ENCODE data around the gene KIF4A. TPM values are rescaled to one million over a fixed set of nuclear protein-coding genes. Genes with fewer than 3 reads are reported as not detected.
A peak's percentile ranks its signal among the peaks of the same experiment; 100 is the strongest.

KIF4A gene
- total RNA-seq, 4 donors from 2014 or later, result 0.13 to 0.47 (median 0.17) TPM

- TF ChIP-seq CTCF (IDR thresholded peaks at IDR 0.05) (no peak), POLR2AphosphoS5 (IDR thresholded peaks at IDR 0.05) (no peak), EP300 (IDR thresholded peaks at IDR 0.05) (no peak), POLR2A (IDR thresholded peaks at IDR 0.05) (no peak)
- H3K4me1 ChIP-seq, result peaks cover 0 to 14% (median 0%) of the 10 kb centered on the region in 3 donors
- peak overlapping the region; percentile 66 to 71 for H3K4me3 ChIP-seq
- H3K36me3 ChIP-seq, result no peaks in the 10 kb centered on the region
- H3K27ac ChIP-seq, result peak overlapping the region in 3 of 4 donors; percentile 77 to 83 (median 79)
- no peak for ATAC-seq
- H3K9me3 ChIP-seq, result no peaks in the 10 kb centered on the region
- 79 to 89% methylated on average over 10 to 12 of the region's 15 CpGs for WGBS, 2 donors (ENCODE audit: low coverage in 1 of 2)
- no peaks in the 10 kb centered on the region for H3K27me3 ChIP-seq
Observed at GRCh38 chrX:70432936-70433847, 143.3 kb downstream of the KIF4A start.

- H3K27ac ChIP-seq, result peak overlapping the region; percentile 54 to 83 (median 78)
- H3K4me1 ChIP-seq, result peaks cover 0 to 14% (median 0%) of the 10 kb centered on the region in 3 donors
- ATAC-seq, result peak; percentile 76
- TF ChIP-seq EP300 (IDR thresholded peaks at IDR 0.05) (no peak), POLR2A (IDR thresholded peaks at IDR 0.05) (no peak), CTCF (IDR thresholded peaks at IDR 0.05) (peak; percentile 30 to 80 (median 70)), POLR2AphosphoS5 (IDR thresholded peaks at IDR 0.05) (no peak)
- no peaks in the 10 kb centered on the region for H3K36me3 ChIP-seq
- no peaks in the 10 kb centered on the region for H3K27me3 ChIP-seq
- peak overlapping the region; percentile 66 to 71 for H3K4me3 ChIP-seq
- no peaks in the 10 kb centered on the region for H3K9me3 ChIP-seq
- WGBS, 2 donors (ENCODE audit: low coverage in 1 of 2), result 43% methylated on average over 5 of the region's 37 CpGs; no CpG with 5 or more reads in 1 of the 2 donors
Observed at GRCh38 chrX:70433848-70434351, 144.0 kb downstream of the KIF4A start.

GRCh38 chrX:70434352-70434866 is 144.5 kb downstream of the KIF4A start:
- Histone ChIP-seq H3K36me3 (no peaks in the 10 kb centered on the region), H3K9me3 (no peaks in the 10 kb centered on the region), H3K4me3 (peak overlapping the region; percentile 66 to 71), H3K27me3 (no peaks in the 10 kb centered on the region), H3K27ac (peak overlapping the region; percentile 54 to 83 (median 78)), H3K4me1 (peaks cover 0 to 14% (median 0%) of the 10 kb centered on the region in 3 donors)
- peak; percentile 87 for ATAC-seq
- TF ChIP-seq POLR2AphosphoS5 (IDR thresholded peaks at IDR 0.05), result peak; percentile 34
- TF ChIP-seq EP300 (IDR thresholded peaks at IDR 0.05), result no peak
- no peak for TF ChIP-seq CTCF (IDR thresholded peaks at IDR 0.05)
- TF ChIP-seq POLR2A (IDR thresholded peaks at IDR 0.05), result no peak
- WGBS, 2 donors (ENCODE audit: low coverage in 1 of 2), result 0 to 62% methylated on average over 4 to 8 of the region's 45 CpGs

- peak overlapping the region; percentile 66 to 71 for H3K4me3 ChIP-seq
- ATAC-seq, result no peak
- TF ChIP-seq CTCF (IDR thresholded peaks at IDR 0.05) (no peak), POLR2AphosphoS5 (IDR thresholded peaks at IDR 0.05) (no peak), EP300 (IDR thresholded peaks at IDR 0.05) (no peak), POLR2A (IDR thresholded peaks at IDR 0.05) (no peak)
- H3K27me3 ChIP-seq, result no peaks in the 10 kb centered on the region
- peaks cover 0 to 14% (median 0%) of the 10 kb centered on the region in 3 donors for H3K4me1 ChIP-seq
- no peaks in the 10 kb centered on the region for H3K36me3 ChIP-seq
- H3K9me3 ChIP-seq, result no peaks in the 10 kb centered on the region
- peak overlapping the region in 3 of 4 donors; percentile 77 to 83 (median 79) for H3K27ac ChIP-seq
- WGBS, 2 donors (ENCODE audit: low coverage in 1 of 2), result 8 to 27% methylated on average over 4 to 5 of the region's 17 CpGs
Observed at GRCh38 chrX:70434914-70435586, 145.1 kb downstream of the KIF4A start.

All from gastroesophageal sphincter (tissue), 4 donors.